ENCODE results near the gene NUDT16L1.
A peak's percentile ranks its signal among the peaks of the same experiment; 100 is the strongest.
"Not testable (repeated sequence)": the region's sequence is repeated elsewhere in the genome, so short reads cannot be mapped to it uniquely, and the experiment has no call there.

NUDT16L1 gene

DNA sequence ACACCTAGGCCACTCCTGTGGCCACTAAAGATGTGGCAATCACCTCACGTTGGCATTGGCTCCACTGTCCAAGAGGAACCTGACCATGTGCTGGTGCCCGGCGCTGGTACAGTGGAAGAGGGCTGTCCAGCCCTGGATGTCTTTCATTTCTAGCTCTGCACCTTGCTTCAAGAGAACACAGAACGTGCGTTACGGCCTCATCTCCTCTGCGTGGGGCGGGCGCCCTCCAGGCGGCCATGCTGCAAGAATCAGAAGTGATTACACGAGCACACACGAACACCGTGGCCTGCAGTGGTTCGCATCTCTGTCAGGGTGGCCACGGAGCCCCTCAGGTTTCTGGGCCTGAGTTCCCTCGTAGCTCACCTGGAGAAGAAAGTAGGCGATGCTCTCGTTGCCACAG, 33.3 kb downstream of the NUDT16L1 start:
- DNase-seq, result no peak

DNA sequence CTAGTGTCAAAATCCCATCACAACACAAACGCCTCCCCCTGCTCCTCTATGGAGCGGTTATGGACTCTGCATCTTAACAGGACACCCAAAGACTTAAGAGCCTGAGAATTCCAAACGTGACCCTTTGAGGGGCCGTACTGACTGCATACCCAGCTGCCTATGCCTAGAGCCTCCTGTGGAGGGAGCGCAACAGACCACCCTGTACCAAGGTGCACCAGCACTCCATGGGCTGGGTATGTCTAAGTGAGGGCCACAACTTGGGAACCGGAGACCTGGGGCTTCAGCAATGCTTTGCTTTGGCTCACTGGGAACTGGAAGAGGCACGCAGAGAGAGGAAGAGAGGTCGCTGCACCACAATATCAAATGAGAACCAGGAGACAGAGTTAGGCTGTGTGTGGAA, 35.3 kb downstream of the NUDT16L1 start:
- no peak for DNase-seq

DNA sequence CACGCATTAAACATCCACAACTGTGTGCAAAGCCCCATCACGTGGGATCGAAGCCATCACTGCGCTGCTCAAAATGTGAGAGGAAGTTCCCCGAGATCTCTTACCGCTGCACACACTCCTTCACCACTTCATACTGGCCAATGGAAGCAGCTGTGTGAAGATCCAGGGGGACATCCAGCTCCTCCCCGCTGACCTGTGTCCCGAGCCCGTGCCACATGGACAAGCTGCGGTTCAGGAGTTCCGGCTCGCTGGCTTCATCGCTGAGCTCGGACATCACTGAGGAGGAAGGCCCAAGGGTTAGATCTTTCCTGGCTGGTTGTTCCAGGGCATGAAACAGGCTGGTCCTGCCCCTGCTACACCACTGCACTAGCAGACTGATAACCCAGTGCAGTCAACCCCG, 36.5 kb downstream of the NUDT16L1 start:
- DNase-seq, result no peak

DNA sequence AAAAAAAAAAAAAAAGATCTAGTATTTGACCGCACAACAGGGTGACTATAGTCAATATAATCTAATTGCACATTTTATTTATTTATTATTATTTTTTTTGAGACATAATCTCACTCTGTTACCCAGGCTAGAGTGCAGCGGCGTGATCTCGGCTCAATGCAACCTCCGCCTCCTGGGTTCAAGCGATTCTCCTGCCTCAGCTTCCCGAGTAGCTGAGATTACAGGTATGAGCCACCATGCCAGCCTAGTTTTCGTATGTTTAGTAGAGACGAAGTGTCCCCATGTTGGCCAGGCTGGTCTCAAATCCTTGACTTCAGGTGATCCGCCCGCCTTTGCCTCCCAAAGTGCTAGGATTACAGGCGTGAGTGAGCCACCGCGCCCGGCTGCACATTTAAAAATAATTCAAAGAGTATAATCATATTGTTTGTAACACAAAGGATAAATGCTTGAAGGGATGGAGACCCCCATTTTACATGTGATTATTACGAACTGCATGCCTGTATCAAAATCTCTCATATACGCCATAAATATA, 39.9 kb downstream of the NUDT16L1 start:
- DNase-seq, result peak; percentile 29

DNA sequence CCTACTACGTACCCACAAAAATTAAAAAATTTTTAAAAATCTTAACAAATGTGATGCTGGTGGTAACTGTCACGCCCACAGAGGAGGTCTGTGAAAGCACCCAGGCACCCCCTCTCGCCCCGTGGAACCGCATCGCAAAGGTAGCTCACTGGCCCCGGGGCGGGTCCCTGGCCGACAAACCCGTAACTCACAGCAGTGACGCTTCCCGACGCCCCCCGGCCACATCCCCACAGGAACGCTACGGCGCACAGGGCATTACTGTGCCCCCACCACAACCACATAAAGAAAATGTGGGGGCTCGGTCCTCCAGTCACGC, 40.3 kb downstream of the NUDT16L1 start:
- DNase-seq, result no peak

DNA sequence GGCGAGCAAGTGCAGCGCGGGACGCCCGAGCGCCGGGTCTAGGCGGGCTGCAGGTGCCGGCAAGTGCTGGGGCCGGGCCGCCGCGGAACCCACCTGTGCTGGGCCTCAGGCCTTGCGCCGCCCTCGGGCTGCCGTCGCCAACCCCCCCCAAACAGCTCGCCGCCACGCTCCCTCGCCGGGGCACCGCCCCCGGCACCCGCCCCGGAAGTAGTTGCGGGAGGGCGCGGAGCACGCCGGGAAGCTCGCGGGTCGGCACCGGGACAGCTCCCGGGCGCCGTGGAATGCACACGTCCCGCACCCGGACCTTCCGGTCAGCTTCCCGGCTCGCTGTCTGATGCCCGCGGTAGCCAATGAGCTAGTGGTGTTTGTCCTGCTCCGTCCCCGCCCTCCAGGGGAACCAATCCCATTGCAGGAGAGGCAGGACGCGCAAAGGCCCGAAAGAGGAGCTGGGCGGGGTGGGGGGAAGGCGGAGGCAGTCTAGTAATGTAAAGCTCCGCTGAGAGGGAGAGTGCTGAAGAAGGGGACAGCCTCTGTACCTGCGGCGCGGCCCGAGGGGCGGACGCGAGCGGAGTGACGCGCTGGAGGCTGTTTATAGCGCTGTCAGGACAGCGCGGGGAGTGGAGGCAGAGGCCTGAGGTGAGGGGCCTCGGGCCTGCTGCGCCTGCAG, 40.8 kb downstream of the NUDT16L1 start, which contains the start of the genes ANKS3 and DNAAF8:
ANKS3 (minus strand) TSS at position 209 of the 667 bp plus-strand sequence. CDS start 4,122 bp downstream, outside the sequence.
DNAAF8 (plus strand) TSS at position 475 of the 667 bp plus-strand sequence. CDS start 1,978 bp downstream, outside the sequence.
- DNase-seq, result peak; percentile 96

DNA sequence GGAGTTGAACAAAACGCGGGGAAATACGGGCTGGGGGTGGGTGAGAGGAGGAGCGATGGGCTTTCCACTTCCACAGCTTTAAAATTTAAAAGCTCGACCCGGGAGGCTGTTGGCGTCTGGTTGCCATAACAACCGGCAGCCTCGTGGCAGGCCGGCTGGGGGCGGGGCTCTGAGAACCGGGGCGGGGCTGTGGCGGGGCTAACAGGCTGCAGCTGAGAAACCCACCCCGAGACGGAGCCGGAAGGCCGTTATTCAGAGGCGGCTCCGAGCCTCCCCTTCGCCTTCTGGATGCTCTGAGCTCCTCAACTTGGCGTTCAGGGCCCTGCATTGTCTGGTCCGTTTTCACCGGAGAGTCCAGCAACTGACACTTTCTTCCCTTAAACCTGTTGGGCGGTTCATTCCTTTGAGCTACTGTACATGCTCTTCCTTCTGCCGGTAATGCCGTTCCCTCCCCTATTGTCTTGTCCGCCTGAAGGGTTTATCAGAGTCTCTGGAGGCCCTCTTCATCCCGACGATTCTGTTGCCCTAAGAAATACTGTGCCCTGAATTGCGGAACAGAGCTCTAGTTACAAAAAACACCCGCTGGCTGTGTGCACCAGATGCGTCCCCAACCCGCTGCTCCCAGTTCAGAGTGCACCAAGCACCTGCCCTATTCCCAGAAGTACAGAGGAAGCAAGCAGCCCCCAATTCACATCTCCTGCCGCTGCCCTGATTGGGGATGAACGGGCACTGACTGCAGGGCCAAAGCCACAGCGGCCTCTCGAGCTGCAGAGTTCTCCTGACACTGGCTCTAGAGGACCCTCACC, 41.6 kb downstream of the NUDT16L1 start:
- DNase-seq, result peak; percentile 94

DNA sequence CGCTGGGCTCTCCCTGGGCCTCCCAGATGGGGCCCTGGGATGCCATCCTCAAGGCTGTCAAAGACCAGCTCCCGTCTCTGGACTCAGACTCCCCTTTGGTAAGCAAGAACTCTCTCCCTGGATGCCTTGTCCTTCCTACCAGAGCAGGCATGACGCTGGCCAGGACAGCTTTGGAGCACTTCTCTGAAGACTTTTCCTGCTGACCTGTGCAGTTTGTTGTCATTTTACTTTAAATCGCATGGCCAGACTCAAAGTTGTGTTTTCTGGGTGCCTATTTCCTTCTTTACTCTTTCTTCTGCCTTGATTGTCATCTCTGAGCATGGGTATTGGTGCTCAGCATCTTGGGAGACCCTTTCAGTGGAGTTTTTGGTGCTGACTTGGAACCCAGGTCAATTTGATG, 43.2 kb downstream of the NUDT16L1 start:
- DNase-seq, result no peak

DNA sequence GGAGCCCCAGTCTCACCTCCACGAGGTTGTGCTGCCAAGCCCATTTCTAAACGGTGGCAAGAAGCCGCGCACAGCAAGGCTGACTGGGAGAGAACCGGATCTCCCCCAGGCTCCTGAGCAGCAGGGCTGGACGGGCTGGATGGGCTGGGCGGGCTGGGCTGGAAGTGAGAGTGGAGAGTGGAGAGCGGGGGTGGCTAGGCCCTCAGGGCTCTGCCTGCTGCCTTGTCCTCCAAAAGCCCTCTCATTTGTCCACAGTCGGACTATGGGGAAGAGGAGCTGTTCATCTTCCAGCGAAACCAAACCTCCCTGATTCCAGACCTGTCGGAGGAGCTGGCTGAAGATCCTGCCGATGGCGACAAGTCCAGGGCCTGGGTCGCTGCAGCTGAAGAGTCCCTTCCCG, 44.2 kb downstream of the NUDT16L1 start:
- DNase-seq, result no peak

DNA sequence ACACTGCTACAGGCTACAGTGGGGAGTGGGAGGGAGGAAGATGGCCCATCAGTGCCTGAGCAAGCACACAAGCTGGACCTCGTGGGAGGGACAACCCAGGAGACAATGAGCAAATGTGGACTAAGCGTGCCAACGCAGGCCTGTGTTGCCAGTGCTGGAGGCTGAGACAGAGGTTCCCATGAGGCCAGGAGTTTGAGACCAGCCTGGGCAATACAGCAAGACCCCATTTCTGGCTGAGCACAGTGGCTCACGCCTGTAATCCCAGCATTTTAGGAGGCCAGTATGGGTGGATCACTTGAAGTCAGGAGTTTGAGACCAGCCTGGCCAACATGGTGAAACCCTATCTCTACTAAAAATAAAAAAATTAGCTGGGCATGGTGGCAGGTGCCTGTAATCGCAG, 45.0 kb downstream of the NUDT16L1 start:
- not testable (repeated sequence) for DNase-seq

DNA sequence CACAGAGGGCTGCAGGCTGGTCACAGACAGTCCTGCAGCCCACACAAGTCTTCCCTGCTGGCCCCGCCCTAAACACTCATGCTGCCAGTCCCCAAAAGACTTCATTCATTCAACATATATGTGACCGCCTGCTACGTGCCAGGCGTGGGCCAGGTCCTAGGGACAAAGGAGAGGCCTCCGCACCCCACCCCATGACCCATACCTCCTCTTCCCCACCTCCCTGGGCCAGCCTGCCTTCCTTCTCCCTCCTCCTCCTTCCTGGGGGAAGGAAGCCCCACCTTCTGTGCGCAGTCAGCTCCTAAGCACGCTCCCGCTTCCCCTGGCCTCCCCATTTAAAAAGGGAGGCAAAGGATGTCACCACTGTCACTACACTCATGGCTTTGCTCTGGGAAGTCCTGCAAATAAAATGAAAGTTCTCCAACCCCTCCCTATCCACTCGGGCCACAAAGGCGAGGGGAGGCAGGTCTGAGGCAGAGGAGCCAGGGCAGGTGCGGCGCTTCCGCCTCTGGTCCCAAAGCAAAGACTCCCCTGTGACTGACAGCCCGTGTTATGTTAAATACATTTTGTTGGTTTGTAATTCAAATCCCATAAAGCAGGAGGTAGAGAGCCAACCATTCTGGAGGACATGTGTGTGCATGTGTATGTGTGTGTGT, 50.0 kb downstream of the NUDT16L1 start:
- no peak for DNase-seq

DNA sequence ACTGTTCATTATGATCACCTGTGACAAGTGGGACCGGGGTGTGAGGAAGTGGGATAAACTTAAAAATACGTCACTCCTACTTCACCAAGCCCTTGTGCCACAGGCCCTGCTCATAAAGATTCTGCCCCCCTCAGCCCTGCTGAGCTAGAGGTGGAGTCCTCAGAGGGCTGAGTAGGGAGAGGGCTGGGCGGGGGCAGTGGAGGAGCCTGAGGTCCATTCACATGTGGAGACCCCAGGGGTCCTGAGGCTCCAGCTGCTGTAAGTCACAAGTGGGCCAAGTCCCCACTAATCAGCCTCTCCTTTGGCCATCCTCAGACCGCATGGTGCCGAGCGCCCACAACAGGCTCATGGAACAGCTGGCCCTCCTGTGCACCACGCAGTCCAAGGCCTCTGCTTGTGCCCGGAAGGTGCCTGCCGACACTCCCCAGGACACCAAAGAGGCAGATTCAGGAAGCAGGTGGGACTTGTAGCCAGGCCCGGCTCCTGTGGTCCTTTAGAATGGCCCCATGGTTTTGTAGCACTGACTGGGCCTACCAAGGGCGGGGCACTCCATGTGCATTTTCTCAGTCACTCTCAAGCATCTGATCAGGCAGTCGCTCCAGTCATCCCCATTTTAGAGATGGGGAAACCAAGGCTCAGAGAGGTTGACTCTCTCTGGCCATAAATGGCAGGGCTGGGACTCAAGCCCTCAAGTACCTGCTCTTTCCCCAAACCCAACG, 51.4 kb downstream of the NUDT16L1 start:
- DNase-seq, result peak; percentile 5

DNA sequence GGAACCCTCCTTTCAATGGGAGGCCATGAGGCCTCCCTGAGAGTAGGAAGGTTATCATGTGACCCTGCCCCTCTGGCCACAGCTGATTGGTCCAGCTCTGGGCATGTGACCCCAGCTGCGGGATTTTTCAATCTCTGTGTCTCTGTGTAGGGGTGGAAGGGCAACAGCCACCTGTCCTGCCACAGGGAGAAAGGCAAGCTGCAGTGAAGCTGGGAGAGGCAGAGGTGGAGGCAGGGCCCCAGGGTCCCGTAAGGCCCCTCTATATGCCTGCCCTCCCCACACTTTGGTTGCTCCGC, 51.9 kb downstream of the NUDT16L1 start:
- DNase-seq, result no peak
